ENCODE data around the gene SLC25A42. TPM values are rescaled to one million over a fixed set of nuclear protein-coding genes. Genes with fewer than 3 reads are reported as not detected.

Gene SLC25A42
- total and polyA plus RNA-seq, 2 experiments from 2014 or later, result 13.8 to 23.2 TPM

DNA sequence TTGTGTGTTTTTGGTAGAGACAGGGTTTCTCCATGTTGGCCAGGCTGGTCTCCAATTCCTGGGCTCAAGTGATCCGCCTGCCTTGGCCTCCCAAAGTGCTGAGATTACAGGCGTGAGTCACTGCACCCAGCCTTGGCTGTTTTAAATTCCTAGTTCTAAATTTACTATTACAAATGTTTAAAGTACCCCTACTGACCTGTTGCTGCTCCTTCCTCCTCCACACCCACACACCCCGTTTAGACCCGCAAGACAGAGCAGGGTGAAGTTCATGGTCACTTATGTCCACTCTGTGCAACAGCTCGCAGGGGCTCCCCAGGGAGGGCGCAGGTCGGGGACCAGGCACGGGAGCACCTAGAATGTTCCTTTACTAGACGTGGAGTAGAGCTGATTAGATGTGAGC is 45.8 kb downstream of the SLC25A42 start:
- no peak for TF ChIP-seq EZH2phosphoT487 (IDR thresholded peaks at IDR 0.05; ENCODE audit: low read depth, severe bottlenecking, unreplicated experiment)
- TF ChIP-seq EZH2 (IDR thresholded peaks at IDR 0.05; ENCODE audit: borderline replicate concordance), result no peak
- TF ChIP-seq, protein P1, sequence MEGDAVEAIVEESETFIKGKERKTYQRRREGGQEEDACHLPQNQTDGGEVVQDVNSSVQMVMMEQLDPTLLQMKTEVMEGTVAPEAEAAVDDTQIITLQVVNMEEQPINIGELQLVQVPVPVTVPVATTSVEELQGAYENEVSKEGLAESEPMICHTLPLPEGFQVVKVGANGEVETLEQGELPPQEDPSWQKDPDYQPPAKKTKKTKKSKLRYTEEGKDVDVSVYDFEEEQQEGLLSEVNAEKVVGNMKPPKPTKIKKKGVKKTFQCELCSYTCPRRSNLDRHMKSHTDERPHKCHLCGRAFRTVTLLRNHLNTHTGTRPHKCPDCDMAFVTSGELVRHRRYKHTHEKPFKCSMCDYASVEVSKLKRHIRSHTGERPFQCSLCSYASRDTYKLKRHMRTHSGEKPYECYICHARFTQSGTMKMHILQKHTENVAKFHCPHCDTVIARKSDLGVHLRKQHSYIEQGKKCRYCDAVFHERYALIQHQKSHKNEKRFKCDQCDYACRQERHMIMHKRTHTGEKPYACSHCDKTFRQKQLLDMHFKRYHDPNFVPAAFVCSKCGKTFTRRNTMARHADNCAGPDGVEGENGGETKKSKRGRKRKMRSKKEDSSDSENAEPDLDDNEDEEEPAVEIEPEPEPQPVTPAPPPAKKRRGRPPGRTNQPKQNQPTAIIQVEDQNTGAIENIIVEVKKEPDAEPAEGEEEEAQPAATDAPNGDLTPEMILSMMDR (IDR thresholded peaks at IDR 0.05; ENCODE audit: poor library complexity), result no peak
- DNase-seq (ENCODE audit: low spot score), result no peak
- no peak overlapping the region for H3K4me3 ChIP-seq
- H3K36me3 ChIP-seq (replicated peaks; ENCODE audit: insufficient read depth, low read depth), result no peaks in the 10 kb centered on the region
- H3K9me2 ChIP-seq (replicated peaks; ENCODE audit: insufficient read depth), result no peaks in the 10 kb centered on the region
- 72% methylated on average over 9 of the region's 9 CpGs for WGBS (ENCODE audit: low lambda C conversion rate, missing lambda C conversion rate)
- no peaks in the 10 kb centered on the region for H3K9me3 ChIP-seq (ENCODE audit: low read depth)
- H3K27ac ChIP-seq, result no peak overlapping the region
- H3K79me2 ChIP-seq, result no peaks in the 10 kb centered on the region
- no peak overlapping the region for H3K4me2 ChIP-seq
- peaks cover 6% of the 10 kb centered on the region for H3K4me1 ChIP-seq (ENCODE audit: insufficient read depth)
- no peaks in the 10 kb centered on the region for H4K20me1 ChIP-seq (ENCODE audit: insufficient read depth, poor library complexity, severe bottlenecking)
- no peak overlapping the region for H2AFZ ChIP-seq
- no peaks in the 10 kb centered on the region for H3K27me3 ChIP-seq

DNA sequence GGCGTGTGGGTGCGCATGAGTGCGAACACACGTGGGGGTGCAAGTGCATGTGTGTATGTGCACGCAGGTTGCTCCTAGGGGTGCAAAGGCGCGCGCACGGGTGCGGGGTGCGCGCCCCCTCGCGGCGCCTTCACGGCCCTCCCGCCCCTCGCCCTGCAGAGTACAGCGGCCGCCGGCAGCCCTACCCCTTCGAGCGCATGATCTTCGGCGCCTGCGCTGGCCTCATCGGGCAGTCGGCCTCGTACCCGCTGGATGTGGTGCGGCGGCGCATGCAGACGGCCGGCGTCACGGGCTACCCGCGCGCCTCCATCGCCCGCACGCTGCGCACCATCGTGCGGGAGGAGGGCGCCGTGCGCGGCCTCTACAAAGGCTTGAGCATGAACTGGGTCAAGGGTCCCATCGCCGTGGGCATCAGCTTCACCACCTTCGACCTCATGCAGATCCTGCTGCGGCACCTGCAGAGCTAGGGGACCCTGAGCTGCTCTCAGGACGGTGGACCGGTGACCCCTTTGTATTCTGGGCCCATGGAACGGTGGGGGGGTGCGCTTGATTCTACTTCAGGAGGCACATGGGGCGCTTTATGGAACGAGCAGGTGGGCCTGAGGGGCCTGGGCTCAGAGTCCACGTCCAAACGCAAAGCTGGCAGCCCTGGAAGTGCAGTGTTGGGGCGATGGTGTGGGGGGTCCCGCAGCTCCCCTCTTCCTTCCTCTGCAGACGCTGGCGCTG is 46.8 kb downstream of the SLC25A42 start:
- H3K27me3 ChIP-seq, result no peaks in the 10 kb centered on the region
- H4K20me1 ChIP-seq (ENCODE audit: insufficient read depth, poor library complexity, severe bottlenecking), result no peaks in the 10 kb centered on the region
- H3K4me2 ChIP-seq, result peak overlapping the region; percentile 56
- no peaks in the 10 kb centered on the region for H3K9me2 ChIP-seq (replicated peaks; ENCODE audit: insufficient read depth)
- DNase-seq (ENCODE audit: low spot score), result no peak
- H3K9me3 ChIP-seq (ENCODE audit: low read depth), result no peaks in the 10 kb centered on the region
- no peak overlapping the region for H2AFZ ChIP-seq
- H3K4me1 ChIP-seq (ENCODE audit: insufficient read depth), result no peaks in the 10 kb centered on the region
- no peaks in the 10 kb centered on the region for H3K79me2 ChIP-seq
- WGBS (ENCODE audit: low lambda C conversion rate, missing lambda C conversion rate), result 52% methylated on average over 53 of the region's 66 CpGs
- TF ChIP-seq, protein P1 (IDR thresholded peaks at IDR 0.05; ENCODE audit: poor library complexity), result peak; percentile 29
- TF ChIP-seq EZH2 (IDR thresholded peaks at IDR 0.05; ENCODE audit: borderline replicate concordance) (no peak), EZH2phosphoT487 (IDR thresholded peaks at IDR 0.05; ENCODE audit: low read depth, severe bottlenecking, unreplicated experiment) (no peak)
- no peak overlapping the region for H3K4me3 ChIP-seq
- H3K27ac ChIP-seq, result no peak overlapping the region
- H3K36me3 ChIP-seq (replicated peaks; ENCODE audit: insufficient read depth, low read depth), result no peaks in the 10 kb centered on the region

DNA sequence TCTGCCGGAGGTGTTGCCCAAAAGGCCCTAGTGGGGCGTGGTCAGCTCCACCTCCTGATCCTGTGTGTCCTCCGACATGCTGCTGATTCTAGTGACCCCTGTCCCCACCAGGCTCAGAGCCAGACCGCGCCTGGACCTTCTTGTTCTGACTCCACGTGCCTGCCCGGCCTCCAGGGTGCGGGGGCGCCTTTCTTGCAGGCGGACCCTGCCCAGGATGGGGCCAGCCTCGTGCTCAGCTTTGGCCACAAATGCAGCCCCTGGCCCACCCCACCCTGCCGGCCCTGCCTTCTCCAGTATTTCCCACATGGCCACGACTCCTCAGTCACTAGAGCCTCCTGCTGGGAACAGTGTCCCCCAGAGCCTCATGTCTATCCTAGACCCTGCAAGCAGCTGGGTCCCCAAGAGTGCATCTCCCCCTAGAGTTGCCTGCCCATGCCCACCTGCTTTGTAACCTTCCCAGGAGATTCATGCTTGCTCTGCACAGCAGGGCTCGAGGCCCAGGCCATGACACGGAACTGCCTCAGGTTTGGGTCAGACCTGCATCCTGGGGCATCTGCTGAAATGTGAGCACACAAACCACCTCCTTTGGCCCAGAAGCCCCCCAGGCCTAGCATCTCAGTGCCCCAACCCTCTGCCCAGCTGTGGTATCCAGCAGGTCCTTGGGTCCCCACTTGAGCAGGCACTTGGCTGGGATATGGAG is 47.5 kb downstream of the SLC25A42 start:
- Histone ChIP-seq H3K27ac (no peak overlapping the region), H3K4me2 (no peak overlapping the region), H3K9me3 (ENCODE audit: low read depth) (no peaks in the 10 kb centered on the region), H3K27me3 (no peaks in the 10 kb centered on the region), H3K4me3 (no peak overlapping the region), H3K9me2 (replicated peaks; ENCODE audit: insufficient read depth) (no peaks in the 10 kb centered on the region), H2AFZ (no peak overlapping the region), H3K4me1 (ENCODE audit: insufficient read depth) (no peaks in the 10 kb centered on the region), H3K79me2 (no peaks in the 10 kb centered on the region), H4K20me1 (ENCODE audit: insufficient read depth, poor library complexity, severe bottlenecking) (no peaks in the 10 kb centered on the region), H3K36me3 (replicated peaks; ENCODE audit: insufficient read depth, low read depth) (no peaks in the 10 kb centered on the region)
- 86% methylated on average over 15 of the region's 15 CpGs for WGBS (ENCODE audit: low lambda C conversion rate, missing lambda C conversion rate)
- DNase-seq (ENCODE audit: low spot score), result no peak
- no peak for TF ChIP-seq EZH2phosphoT487 (IDR thresholded peaks at IDR 0.05; ENCODE audit: low read depth, severe bottlenecking, unreplicated experiment)
- TF ChIP-seq EZH2 (IDR thresholded peaks at IDR 0.05; ENCODE audit: borderline replicate concordance), result no peak
- TF ChIP-seq, protein P1 (IDR thresholded peaks at IDR 0.05; ENCODE audit: poor library complexity), result no peak
